Keratinocyte (primary cell): ENCODE measurements around the gene ATXN7L1. TPM values are rescaled to one million over a fixed set of nuclear protein-coding genes. Genes with fewer than 3 reads are reported as not detected.

Experiments used
- DNase-seq: peaks from one replicate; pipeline ENCODE4 v3.0.0-alpha.2; 2011; ENCODE audit warnings: low read depth, missing footprints, low spot score
- FAIRE-seq: peaks from 2 replicates; lab custom pipeline; 2011; peaks lifted over from hg19 to GRCh38; lab: Jason Lieb, UNC
- H2AFZ ChIP-seq: 2 replicates; pipeline ENCODE4 v1.6.0; 2012; ENCODE audit warnings: low read length, control low read depth, inconsistent platforms; ENCODE audit not compliant: control insufficient read depth
- H3K27ac ChIP-seq: 2 replicates; pipeline ENCODE4 v1.5.1; 2011; ENCODE audit warnings: low read length; ENCODE audit not compliant: control insufficient read depth, insufficient read depth
- H3K27me3 ChIP-seq: 3 replicates; pipeline ENCODE4 v1.6.0; 2011; ENCODE audit warnings: low read length; ENCODE audit not compliant: control insufficient read depth, insufficient read depth; ENCODE audit errors: extremely low read depth
- H3K36me3 ChIP-seq, 2 experiments: 2 replicates in 1 of 2; 3 replicates in 1 of 2; pipeline ENCODE4 v1.5.1; 2011; ENCODE audit warnings: low read length in 2 of 2, mild to moderate bottlenecking in 1 of 2; ENCODE audit not compliant: control insufficient read depth in 2 of 2, insufficient read depth in 2 of 2; ENCODE audit errors: extremely low read depth in 1 of 2
- H3K4me1 ChIP-seq: 3 replicates; pipeline ENCODE4 v1.5.1; 2011; ENCODE audit warnings: low read length; ENCODE audit not compliant: control insufficient read depth, insufficient read depth; ENCODE audit errors: extremely low read depth
- H3K4me2 ChIP-seq: 3 replicates; pipeline ENCODE4 v1.6.0; 2011; ENCODE audit warnings: low read depth, low read length; ENCODE audit not compliant: control insufficient read depth, insufficient read depth; ENCODE audit errors: extremely low read depth
- H3K4me3 ChIP-seq, 3 experiments: fragments of 200-600 bp in 1 of 3; sonication (generic) in 1 of 3; 2 replicates in 2 of 3; 3 replicates in 1 of 3; pipeline ENCODE4 v1.5.1; 2011 to 2016; ENCODE audit warnings: low read length in 3 of 3, mild to moderate bottlenecking in 3 of 3, control low read depth in 2 of 3, inconsistent platforms in 1 of 3, low read depth in 1 of 3, mixed read lengths in 1 of 3, mixed run types in 1 of 3, moderate library complexity in 1 of 3; ENCODE audit not compliant: control insufficient read depth in 2 of 3, insufficient read depth in 2 of 3; ENCODE audit errors: extremely low read depth in 1 of 3
- H3K79me2 ChIP-seq: 2 replicates; pipeline ENCODE4 v1.6.0; 2012; ENCODE audit warnings: low read length; ENCODE audit not compliant: control insufficient read depth, insufficient read depth
- H3K9ac ChIP-seq: 3 replicates; pipeline ENCODE4 v1.6.0; 2011; ENCODE audit warnings: low read length; ENCODE audit not compliant: control insufficient read depth, insufficient read depth; ENCODE audit errors: extremely low read depth
- H3K9me1 ChIP-seq: 3 replicates; pipeline ENCODE4 v1.6.0; 2011; ENCODE audit warnings: low read length; ENCODE audit not compliant: control insufficient read depth, insufficient read depth; ENCODE audit errors: extremely low read depth
- H3K9me3 ChIP-seq: 2 replicates; pipeline ENCODE4 v1.5.1; 2012; ENCODE audit warnings: low read depth, low read length; ENCODE audit not compliant: control insufficient read depth
- H4K20me1 ChIP-seq: 3 replicates; pipeline ENCODE4 v1.6.0; 2011; ENCODE audit warnings: low read length; ENCODE audit not compliant: control insufficient read depth, insufficient read depth; ENCODE audit errors: extremely low read depth
- CTCF ChIP-seq, 3 experiments: IDR thresholded peaks in 1 of 3; conservative IDR thresholded peaks in 1 of 3; optimal IDR thresholded peaks in 1 of 3; 2 replicates in 2 of 3; 3 replicates in 1 of 3; pipeline versions ENCODE3 to v1.5.1; 2011; ENCODE audit warnings: low read length in 3 of 3, mild to moderate bottlenecking in 3 of 3, moderate library complexity in 2 of 3, control low read depth in 1 of 3, inconsistent platforms in 1 of 3; ENCODE audit not compliant: insufficient read depth in 2 of 3; ENCODE audit errors: extremely low read depth in 1 of 3
- EZH2 ChIP-seq: IDR thresholded peaks from one replicate; pipeline ENCODE4 v1.6.1; 2012; ENCODE audit warnings: inconsistent platforms, mild to moderate bottlenecking, low read length, moderate library complexity
- dilution Hi-C: fragments of 300-500 bp; cut with MboI; formaldehyde crosslinking; loops from one replicate; pipeline ENCODE4 v1.7.0; 2020; ENCODE audit warnings: low sequenced_read_pairs; ENCODE audit not compliant: extremely low pct_ligation_motif_present
- polyA plus RNA-seq, 5 experiments: library from polyadenylated mRNA; depleted of rRNA in 3 of 5; stranded (reverse) in 3 of 5; stranded (forward) in 1 of 5; unstranded in 1 of 5; fragments of >200 nt; gene quantifications; 1 replicate in 1 of 5; 2 replicates in 3 of 5; 3 replicates in 1 of 5; pipeline versions ENCODE4 v1.2.1 to v1.2.3, GENCODE V29; 2011 to 2012; ENCODE audit warnings: missing spikeins in 2 of 5, low read depth in 1 of 5, low replicate concordance in 1 of 5

Gene ATXN7L1
- polyA plus RNA-seq, 1 donor (not counting 4 experiments of a cell fraction or from before 2014, with no cell fraction given): 4.8 TPM

GRCh38 chr7:105924945-105925344, 48.5 kb upstream of the ATXN7L1 start:
- no peaks in the 10 kb centered on the region for H3K79me2 ChIP-seq
- H3K4me2 ChIP-seq: no peak overlapping the region
- dilution Hi-C loops: no loop called here
- no peak overlapping the region for H3K27ac ChIP-seq
- no peaks in the 10 kb centered on the region for H3K9me1 ChIP-seq
- no peaks in the 10 kb centered on the region for H3K36me3 ChIP-seq
- no peak overlapping the region for H2AFZ ChIP-seq
- no peaks in the 10 kb centered on the region for H3K9me3 ChIP-seq
- H3K4me3 ChIP-seq: no peak overlapping the region
- no peaks in the 10 kb centered on the region for H4K20me1 ChIP-seq
- no peaks in the 10 kb centered on the region for H3K27me3 ChIP-seq
- TF ChIP-seq EZH2 (no peak), CTCF (optimal IDR thresholded peaks at IDR 0.05 in 1 of 3, IDR thresholded peaks at IDR 0.05 in 1 of 3, conservative IDR thresholded peaks at IDR 0.05 in 1 of 3; ENCODE audit: extremely low read depth in 1 of 3, insufficient read depth in 2 of 3, low read length in 3 of 3) (no peak)
- no peaks in the 10 kb centered on the region for H3K4me1 ChIP-seq
- no peak overlapping the region for H3K9ac ChIP-seq
- DNase-seq (no peak), FAIRE-seq (no peak)

GRCh38 chr7:105920766-105921165, 44.4 kb upstream of the ATXN7L1 start:
- FAIRE-seq (no peak), DNase-seq (no peak)
- H3K9ac ChIP-seq: no peak overlapping the region
- H3K36me3 ChIP-seq: no peaks in the 10 kb centered on the region
- H4K20me1 ChIP-seq: no peaks in the 10 kb centered on the region
- no peak overlapping the region for H3K27ac ChIP-seq
- no peaks in the 10 kb centered on the region for H3K27me3 ChIP-seq
- no peaks in the 10 kb centered on the region for H3K4me1 ChIP-seq
- H3K79me2 ChIP-seq: no peaks in the 10 kb centered on the region
- dilution Hi-C loops: no loop called here
- no peaks in the 10 kb centered on the region for H3K9me1 ChIP-seq
- no peak for TF ChIP-seq EZH2
- TF ChIP-seq CTCF (optimal IDR thresholded peaks at IDR 0.05 in 1 of 3, IDR thresholded peaks at IDR 0.05 in 1 of 3, conservative IDR thresholded peaks at IDR 0.05 in 1 of 3; ENCODE audit: extremely low read depth in 1 of 3, insufficient read depth in 2 of 3, low read length in 3 of 3): no peak
- H3K4me3 ChIP-seq: no peak overlapping the region
- no peak overlapping the region for H3K4me2 ChIP-seq
- H3K9me3 ChIP-seq: no peaks in the 10 kb centered on the region
- H2AFZ ChIP-seq: no peak overlapping the region
